Thoracic aorta (tissue), 2 donors: ENCODE results near the gene ALG8. TPM values are rescaled to one million over a fixed set of nuclear protein-coding genes. Genes with fewer than 3 reads are reported as not detected.
"Not testable (repeated sequence)": the region's sequence is repeated elsewhere in the genome, so short reads cannot be mapped to it uniquely, and the experiment has no call there.

Experiments
- ATAC-seq: fragments of 150-250 bp; one replicate; pipeline ENCODE4 v1.8.0; 2017; ENCODE audit warnings: low read depth; ENCODE audit not compliant: insufficient number of reproducible peaks, low FRiP score
- DNase-seq: peaks from one replicate; pipeline ENCODE4 v3.0.0-alpha.2; 2020; ENCODE audit warnings: low spot score
- H3K27ac ChIP-seq, 2 donors: fragments of 200-600 bp; sonication (generic); 1 replicate in 1 of 2; 2 replicates in 1 of 2; pipeline ENCODE4 v1.5.1; 2016; ENCODE audit warnings: mild to moderate bottlenecking in 2 of 2, moderate library complexity in 2 of 2
- H3K27me3 ChIP-seq: fragments of 200-600 bp; sonication (generic); replicated peaks from 2 replicates; pipeline ENCODE4 v1.6.0; 2016; ENCODE audit warnings: mild to moderate bottlenecking; ENCODE audit not compliant: insufficient read depth
- H3K36me3 ChIP-seq: fragments of 200-600 bp; sonication (generic); one replicate; pipeline ENCODE4 v1.5.1; 2016
- H3K4me1 ChIP-seq, 2 donors: fragments of 200-600 bp; sonication (generic); 1 replicate in 1 of 2; 2 replicates in 1 of 2; pipeline versions ENCODE4 v1.5.1 to v1.6.0; 2016; ENCODE audit warnings: low read depth in 2 of 2, mild to moderate bottlenecking in 1 of 2; ENCODE audit not compliant: control insufficient read depth in 1 of 2
- H3K4me3 ChIP-seq: fragments of 200-600 bp; sonication (generic); 2 replicates; pipeline ENCODE4 v1.5.1; 2016; ENCODE audit warnings: mild to moderate bottlenecking
- H3K9me3 ChIP-seq: fragments of 200-600 bp; sonication (generic); 2 replicates; pipeline ENCODE4 v1.5.1; 2016
- CTCF ChIP-seq: fragments of 200-600 bp; sonication (generic); IDR thresholded peaks from one replicate; pipeline ENCODE4 v1.5.1; 2019; ENCODE audit warnings: antibody characterized with exemption
- total RNA-seq, 2 donors: library from RNA; depleted of rRNA; stranded (reverse); fragments of >200 nt; gene quantifications; one replicate each; pipeline versions ENCODE4 v1.1.0 to v1.2.3, GENCODE V29; 2016

The ALG8 gene
- total RNA-seq, 2 donors from 2014 or later = 19.5 to 26.3 TPM

DNA sequence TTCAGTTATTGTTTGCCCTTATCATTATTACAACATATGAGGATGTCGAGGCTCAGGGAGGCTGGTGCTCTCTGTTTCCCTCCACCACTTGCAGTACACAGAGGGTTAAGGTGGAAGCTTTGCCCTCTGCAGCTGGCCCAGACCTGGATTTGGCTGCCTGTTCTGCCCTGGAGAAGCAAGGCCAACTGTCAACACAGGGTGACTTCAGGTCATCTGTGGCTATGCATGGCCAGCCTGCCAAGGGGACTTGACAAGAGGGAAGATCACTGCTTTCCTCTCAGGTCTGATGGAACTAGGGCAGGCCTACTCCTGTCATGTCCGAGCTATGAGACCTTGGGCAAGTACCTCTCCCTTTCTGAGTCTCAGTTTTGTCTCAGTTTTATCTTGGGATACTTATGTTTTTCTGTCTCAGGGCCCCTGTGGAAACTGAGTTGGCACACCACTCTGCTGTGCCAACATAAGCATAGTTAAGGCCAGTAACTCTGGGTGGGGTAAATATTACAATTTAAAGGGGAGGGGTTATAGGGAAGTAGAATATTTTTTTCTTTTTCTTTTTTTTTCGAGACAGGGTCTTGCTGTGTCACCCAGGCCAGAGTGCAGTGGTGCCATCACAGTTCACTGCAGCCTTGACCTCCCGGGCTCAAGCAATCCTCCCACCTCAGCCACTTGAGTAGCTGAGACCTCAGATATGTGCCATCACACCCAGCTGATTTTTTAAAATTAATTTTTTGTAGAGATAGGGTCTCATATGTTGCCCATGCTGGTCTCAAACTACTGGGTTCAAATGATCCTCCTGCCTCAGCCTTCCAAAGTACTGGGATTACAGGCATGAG is 78.1 kb downstream of the ALG8 start:
- Histone ChIP-seq H3K9me3 (no peaks in the 10 kb centered on the region), H3K4me1 (peaks cover 9 to 31% of the 10 kb centered on the region in 2 donors), H3K36me3 (no peaks in the 10 kb centered on the region), H3K27ac (peak overlapping the region; percentile 20 to 66), H3K4me3 (no peak overlapping the region), H3K27me3 (no peaks in the 10 kb centered on the region)
- peak; percentile 53 for ATAC-seq
- TF ChIP-seq CTCF = no peak
- DNase-seq = no peak

GRCh38 chr11:78060533-78060932 is 78.9 kb downstream of the ALG8 start:
- Histone ChIP-seq H3K27ac (peak overlapping the region in 1 of 2 donors; percentile 17), H3K36me3 (no peaks in the 10 kb centered on the region), H3K27me3 (no peaks in the 10 kb centered on the region), H3K4me1 (peaks cover 9 to 31% of the 10 kb centered on the region in 2 donors), H3K4me3 (no peak overlapping the region), H3K9me3 (no peaks in the 10 kb centered on the region)
- no peak for TF ChIP-seq CTCF
- DNase-seq = no peak
- ATAC-seq = peak; percentile 17

- not testable (repeated sequence) for ATAC-seq, H3K9me3 ChIP-seq, H3K27me3 ChIP-seq, H3K36me3 ChIP-seq, DNase-seq, H3K27ac ChIP-seq, H3K4me3 ChIP-seq
- H3K4me1 ChIP-seq = peaks cover 9 to 31% of the 10 kb centered on the region in 2 donors
These were observed 79.6 kb downstream of the ALG8 start for GRCh38 chr11:78059749-78060328.

DNA sequence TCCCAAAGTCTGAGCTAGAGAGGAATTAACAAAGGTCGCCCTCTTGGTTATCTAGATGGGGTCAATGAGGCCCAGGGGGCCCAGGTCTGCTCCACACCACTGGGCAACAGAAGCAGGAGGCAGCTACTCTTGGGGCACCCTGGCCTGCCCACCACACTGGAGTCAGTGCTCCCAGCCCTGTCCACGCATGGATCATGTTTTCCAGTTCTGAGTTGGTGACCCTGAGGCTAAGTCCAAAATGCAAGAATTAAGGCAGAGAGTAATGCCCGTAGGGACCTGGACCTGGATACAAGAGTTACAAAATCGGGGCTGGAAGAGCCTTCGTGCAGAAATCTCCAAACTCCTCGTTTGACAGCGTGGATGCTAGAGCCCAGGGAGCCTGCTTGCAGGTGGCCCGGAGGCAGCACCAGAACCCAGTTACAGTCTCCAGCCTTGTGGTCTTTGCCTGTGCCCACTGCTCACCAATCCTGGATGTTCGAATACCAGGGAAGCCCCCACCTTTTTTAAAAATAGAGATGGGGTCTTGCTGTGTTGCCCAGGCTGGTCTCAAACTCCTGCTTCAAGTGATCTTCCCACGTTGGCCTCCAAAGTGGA is 81.9 kb downstream of the ALG8 start:
- Histone ChIP-seq H3K9me3 (no peaks in the 10 kb centered on the region), H3K27me3 (no peaks in the 10 kb centered on the region), H3K36me3 (no peaks in the 10 kb centered on the region), H3K27ac (no peak overlapping the region), H3K4me1 (peaks cover 9 to 23% of the 10 kb centered on the region in 2 donors), H3K4me3 (no peak overlapping the region)
- ATAC-seq = no peak
- TF ChIP-seq CTCF = no peak
- no peak for DNase-seq

DNA sequence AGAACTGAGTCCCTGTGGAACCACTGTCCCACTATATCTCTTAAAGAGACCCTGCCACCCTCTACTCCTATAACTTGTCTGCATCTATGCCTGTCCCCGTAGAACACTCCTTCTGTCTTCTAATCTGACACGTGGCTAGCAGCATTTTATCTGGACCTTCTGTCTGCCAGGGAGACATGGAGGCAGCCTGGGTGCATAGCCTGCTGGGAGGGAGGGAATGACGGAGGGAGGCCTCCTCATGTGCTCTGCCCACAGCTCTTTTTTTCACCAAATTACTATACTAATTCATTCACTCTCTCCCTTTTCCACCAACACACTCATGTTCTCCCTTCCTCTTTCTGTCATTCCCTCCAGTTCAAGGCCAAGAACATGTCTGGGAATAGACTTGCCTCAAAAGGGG is 83.3 kb downstream of the ALG8 start:
- no peak overlapping the region for H3K27ac ChIP-seq
- no peak for ATAC-seq
- TF ChIP-seq CTCF = no peak
- H3K9me3 ChIP-seq = no peaks in the 10 kb centered on the region
- no peaks in the 10 kb centered on the region for H3K36me3 ChIP-seq
- H3K4me1 ChIP-seq = peaks cover 1 to 10% of the 10 kb centered on the region in 2 donors
- no peaks in the 10 kb centered on the region for H3K27me3 ChIP-seq
- no peak overlapping the region for H3K4me3 ChIP-seq
- DNase-seq = no peak
